ENCODE results near the gene TNFRSF18. TPM values are rescaled to one million over a fixed set of nuclear protein-coding genes. Genes with fewer than 3 reads are reported as not detected.

The TNFRSF18 gene
- total and polyA plus RNA-seq, 2 donors (not counting 3 experiments of a cell fraction or from before 2014, with no cell fraction given): not detected

GRCh38 chr1:1239227-1239613 lies 32.8 kb upstream of the TNFRSF18 start:
- TF ChIP-seq MYC (IDR thresholded peaks at IDR 0.05; ENCODE audit: low read depth, low read length): no peak
- TF ChIP-seq GATA2 (IDR thresholded peaks at IDR 0.05; ENCODE audit: insufficient read depth, insufficient read length, low read depth, low read length): no peak
- TF ChIP-seq POLR2AphosphoS5 (IDR thresholded peaks at IDR 0.05; ENCODE audit: insufficient read depth, low read depth, low read length): no peak
- TF ChIP-seq JUN (IDR thresholded peaks at IDR 0.05; ENCODE audit: borderline replicate concordance, insufficient read depth, insufficient read length, low read depth): no peak
- TF ChIP-seq, protein P1, sequence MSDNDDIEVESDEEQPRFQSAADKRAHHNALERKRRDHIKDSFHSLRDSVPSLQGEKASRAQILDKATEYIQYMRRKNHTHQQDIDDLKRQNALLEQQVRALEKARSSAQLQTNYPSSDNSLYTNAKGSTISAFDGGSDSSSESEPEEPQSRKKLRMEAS (IDR thresholded peaks at IDR 0.05; ENCODE audit: insufficient read depth, insufficient read length): no peak
- no peak for TF ChIP-seq POLR2A (IDR thresholded peaks at IDR 0.05; ENCODE audit: low read depth, low read length)
- TF ChIP-seq EZH2 (IDR thresholded peaks at IDR 0.05; ENCODE audit: borderline replicate concordance, low read depth, low read length, severe bottlenecking): no peak
- no peak for TF ChIP-seq CTCF (IDR thresholded peaks at IDR 0.05; ENCODE audit: extremely low read depth in 1 of 2, insufficient read depth in 1 of 2, low read depth in 1 of 2, low read length in 2 of 2)
- no peak for TF ChIP-seq FOS (IDR thresholded peaks at IDR 0.05; ENCODE audit: borderline replicate concordance, insufficient read depth, low read length)
- Histone ChIP-seq H3K4me3 (replicated peaks in 1 of 3; ENCODE audit: insufficient read depth in 1 of 3, low read depth in 1 of 3, low read length in 3 of 3) (no peak overlapping the region), H3K27ac (ENCODE audit: insufficient read depth, low read depth, low read length) (no peak overlapping the region), H3K4me2 (ENCODE audit: insufficient read depth, low read length) (no peak overlapping the region), H4K20me1 (replicated peaks; ENCODE audit: control insufficient read depth, extremely low read depth, insufficient read depth, low read length) (no peaks in the 10 kb centered on the region), H3K36me3 (ENCODE audit: control insufficient read depth in 2 of 2, extremely low read depth in 1 of 2, insufficient read depth in 2 of 2, low read length in 2 of 2) (no peaks in the 10 kb centered on the region), H3K9ac (replicated peaks; ENCODE audit: extremely low read depth, insufficient read depth, low read length) (no peak overlapping the region), H3K9me3 (replicated peaks; ENCODE audit: control insufficient read depth, insufficient read depth, low read length) (no peaks in the 10 kb centered on the region), H3K27me3 (ENCODE audit: control insufficient read depth in 2 of 2, insufficient read depth in 2 of 2, low read length in 2 of 2) (no peaks in the 10 kb centered on the region), H3K79me2 (ENCODE audit: control insufficient read depth, insufficient read depth, low read length) (peaks cover 3% of the 10 kb centered on the region), H3K4me1 (ENCODE audit: control insufficient read depth, extremely low read depth, insufficient read depth, low read length) (no peaks in the 10 kb centered on the region), H2AFZ (ENCODE audit: low read depth, low read length) (no peak overlapping the region), H3K9me1 (replicated peaks; ENCODE audit: control insufficient read depth, extremely low read depth, insufficient read depth, low read length) (no peaks in the 10 kb centered on the region)
- FAIRE-seq (no peak), DNase-seq (ENCODE audit: low read depth, low spot score) (no peak)
- ChIA-PET POLR2A (no interaction called here), CTCF (interaction anchor here (1.1 to 1.3 kb wide), 2 partner anchors 51 to 117 kb away, joined by 3 to 9 read pairs; no protein-coding TSS in a partner anchor)
- intact Hi-C loops (cut with micrococcal nuclease): no loop called here
- dilution Hi-C loops (cut with MboI; ENCODE audit: extremely low pct_ligation_motif_present, low sequenced_read_pairs): no loop called here
- BruUV-seq (replicated peaks): no TSS peak

Data from endothelial cell of umbilical vein (primary cell).